ENCODE data around the gene ACTG1. TPM values are rescaled to one million over a fixed set of nuclear protein-coding genes. Genes with fewer than 3 reads are reported as not detected.
A peak's percentile ranks its signal among the peaks of the same experiment; 100 is the strongest.

ACTG1 gene
- total and polyA plus RNA-seq, 2 of the 13 experiments (the other 11 are each of a cell fraction or from before 2014, with no cell fraction given), result 973 to 1,138 TPM

DNA sequence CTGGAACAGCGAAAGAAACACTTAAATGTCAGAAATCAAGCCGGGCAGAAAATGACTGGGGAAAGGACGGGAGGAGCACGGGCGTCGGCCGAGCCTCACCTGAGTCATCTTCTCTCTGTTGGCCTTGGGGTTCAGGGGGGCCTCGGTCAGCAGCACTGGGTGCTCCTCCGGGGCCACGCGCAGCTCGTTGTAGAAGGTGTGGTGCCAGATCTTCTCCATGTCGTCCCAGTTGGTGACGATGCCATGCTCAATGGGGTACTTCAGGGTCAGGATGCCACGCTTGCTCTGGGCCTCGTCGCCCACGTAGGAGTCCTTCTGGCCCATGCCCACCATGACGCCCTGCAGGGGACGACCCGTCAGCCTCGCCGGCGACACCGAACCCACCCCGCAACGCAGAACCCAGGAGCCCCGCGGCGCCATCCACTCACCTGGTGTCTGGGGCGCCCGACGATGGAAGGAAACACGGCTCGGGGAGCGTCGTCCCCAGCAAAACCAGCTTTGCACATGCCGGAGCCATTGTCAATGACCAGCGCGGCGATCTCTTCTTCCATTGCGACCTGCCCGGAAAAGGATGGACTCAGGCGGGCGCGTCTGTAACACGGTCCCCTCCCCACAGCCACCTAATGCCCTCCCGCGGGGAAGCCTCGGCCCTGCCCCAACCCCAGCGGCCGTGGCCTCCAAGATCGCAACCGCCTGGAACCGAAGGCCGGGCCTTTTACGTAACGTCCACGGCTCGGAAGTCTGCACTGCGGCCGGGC is 616 bp downstream of the ACTG1 start (continued):
- TF ChIP-seq ZNF335 (CRISPR knock-in tag; IDR thresholded peaks at IDR 0.05), result 0 out of 2 replicates have a peak, but pooled peaks have one; percentile 43
- TF ChIP-seq, protein P1, sequence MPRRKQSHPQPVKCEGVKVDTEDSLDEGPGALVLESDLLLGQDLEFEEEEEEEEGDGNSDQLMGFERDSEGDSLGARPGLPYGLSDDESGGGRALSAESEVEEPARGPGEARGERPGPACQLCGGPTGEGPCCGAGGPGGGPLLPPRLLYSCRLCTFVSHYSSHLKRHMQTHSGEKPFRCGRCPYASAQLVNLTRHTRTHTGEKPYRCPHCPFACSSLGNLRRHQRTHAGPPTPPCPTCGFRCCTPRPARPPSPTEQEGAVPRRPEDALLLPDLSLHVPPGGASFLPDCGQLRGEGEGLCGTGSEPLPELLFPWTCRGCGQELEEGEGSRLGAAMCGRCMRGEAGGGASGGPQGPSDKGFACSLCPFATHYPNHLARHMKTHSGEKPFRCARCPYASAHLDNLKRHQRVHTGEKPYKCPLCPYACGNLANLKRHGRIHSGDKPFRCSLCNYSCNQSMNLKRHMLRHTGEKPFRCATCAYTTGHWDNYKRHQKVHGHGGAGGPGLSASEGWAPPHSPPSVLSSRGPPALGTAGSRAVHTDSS (CRISPR knock-in tag; conservative IDR thresholded peaks at IDR 0.05), result no peak
- no peak; the same call in 1 of the 2 replicates for TF ChIP-seq ZNF44 (CRISPR knock-in tag; IDR thresholded peaks at IDR 0.05)
- TF ChIP-seq KMT2A (CRISPR knock-in tag; IDR thresholded peaks at IDR 0.05), result 0 out of 2 replicates have a peak, but pooled peaks have one; percentile 22
- no peak for TF ChIP-seq SIX4 (CRISPR knock-in tag; IDR thresholded peaks at IDR 0.05)
- TF ChIP-seq RAD21 (CRISPR knock-in tag; IDR thresholded peaks at IDR 0.05), result peak; percentile 19; the same call in 1 of the 2 replicates
- no peak for TF ChIP-seq ZNF7 (CRISPR knock-in tag; IDR thresholded peaks at IDR 0.05)
- no peak for TF ChIP-seq GABPA (IDR thresholded peaks at IDR 0.05; ENCODE audit: low read depth, low read length)
- TF ChIP-seq GABPA (CRISPR knock-in tag; IDR thresholded peaks at IDR 0.05; ENCODE audit: low read depth), result no peak
- no peak; the same call in 1 of the 2 replicates for TF ChIP-seq ZNF660 (CRISPR knock-in tag; IDR thresholded peaks at IDR 0.05; ENCODE audit: borderline replicate concordance, low read depth)
- 0 out of 2 replicates have a peak, but pooled peaks have one; percentile 39 for TF ChIP-seq ZNF343 (CRISPR knock-in tag; IDR thresholded peaks at IDR 0.05)
- no peak for TF ChIP-seq ZNF337 (CRISPR knock-in tag; IDR thresholded peaks at IDR 0.05; ENCODE audit: borderline replicate concordance, low read depth)
- no peak for TF ChIP-seq ZNF83 (CRISPR knock-in tag; IDR thresholded peaks at IDR 0.05; ENCODE audit: borderline replicate concordance)
- no peak for TF ChIP-seq TGIF2 (CRISPR knock-in tag; IDR thresholded peaks at IDR 0.05)
- TF ChIP-seq ZIK1 (CRISPR knock-in tag; IDR thresholded peaks at IDR 0.05; ENCODE audit: borderline replicate concordance, low read depth), result 0 out of 2 replicates have a peak, but pooled peaks have one; percentile 36
- no peak for TF ChIP-seq TRIM24 (CRISPR knock-in tag; IDR thresholded peaks at IDR 0.05)
- no peak for TF ChIP-seq U2AF2 (IDR thresholded peaks at IDR 0.05; ENCODE audit: low read depth, low read length)
- no peak for TF ChIP-seq JARID2 (CRISPR knock-in tag; IDR thresholded peaks at IDR 0.05; ENCODE audit: insufficient replicate concordance)
- TF ChIP-seq PITX1 (CRISPR knock-in tag; IDR thresholded peaks at IDR 0.05), result no peak; the same call in 1 of the 2 replicates
- no peak for TF ChIP-seq ZSCAN20 (CRISPR knock-in tag; IDR thresholded peaks at IDR 0.05; ENCODE audit: borderline replicate concordance)
- no peak for TF ChIP-seq ZNF496 (CRISPR knock-in tag; IDR thresholded peaks at IDR 0.05; ENCODE audit: insufficient replicate concordance)
- no peak for TF ChIP-seq CENPX (CRISPR knock-in tag; IDR thresholded peaks at IDR 0.05)
- TF ChIP-seq, protein P2, sequence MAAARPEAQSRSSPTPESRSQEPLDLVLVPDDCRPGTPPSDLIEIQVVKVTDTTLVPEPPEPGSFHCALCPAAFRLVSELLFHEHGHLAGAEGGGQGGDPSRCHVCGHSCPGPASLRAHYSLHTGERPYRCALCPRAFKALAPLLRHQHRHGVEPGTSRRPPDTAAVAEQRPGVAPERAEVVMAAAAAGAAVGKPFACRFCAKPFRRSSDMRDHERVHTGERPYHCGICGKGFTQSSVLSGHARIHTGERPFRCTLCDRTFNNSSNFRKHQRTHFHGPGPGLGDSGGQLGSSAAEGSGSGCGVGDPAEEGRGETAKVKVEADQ (CRISPR knock-in tag; IDR thresholded peaks at IDR 0.05; ENCODE audit: borderline replicate concordance), result no peak
- TF ChIP-seq, protein P3, sequence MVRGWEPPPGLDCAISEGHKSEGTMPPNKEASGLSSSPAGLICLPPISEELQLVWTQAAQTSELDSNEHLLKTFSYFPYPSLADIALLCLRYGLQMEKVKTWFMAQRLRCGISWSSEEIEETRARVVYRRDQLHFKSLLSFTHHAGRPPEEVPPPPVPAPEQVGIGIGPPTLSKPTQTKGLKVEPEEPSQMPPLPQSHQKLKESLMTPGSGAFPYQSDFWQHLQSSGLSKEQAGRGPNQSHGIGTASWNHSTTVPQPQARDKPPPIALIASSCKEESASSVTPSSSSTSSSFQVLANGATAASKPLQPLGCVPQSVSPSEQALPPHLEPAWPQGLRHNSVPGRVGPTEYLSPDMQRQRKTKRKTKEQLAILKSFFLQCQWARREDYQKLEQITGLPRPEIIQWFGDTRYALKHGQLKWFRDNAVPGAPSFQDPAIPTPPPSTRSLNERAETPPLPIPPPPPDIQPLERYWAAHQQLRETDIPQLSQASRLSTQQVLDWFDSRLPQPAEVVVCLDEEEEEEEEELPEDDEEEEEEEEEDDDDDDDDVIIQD (CRISPR knock-in tag; IDR thresholded peaks at IDR 0.05; ENCODE audit: low read depth), result no peak
- TF ChIP-seq POLR2G (IDR thresholded peaks at IDR 0.05; ENCODE audit: low read depth, low read length), result peak; percentile 54
